Hepatocyte (in vitro differentiated cells): Measurements from ENCODE around the gene ADGRL3. TPM values are rescaled to one million over a fixed set of nuclear protein-coding genes. Genes with fewer than 3 reads are reported as not detected.

ENCODE experiments used
- DNase-seq: peaks from one replicate; pipeline ENCODE4 v3.0.0-alpha.2; 2016; ENCODE audit warnings: low spot score
- H2AFZ ChIP-seq: fragments of 200-600 bp; sonication (generic); 2 replicates; pipeline ENCODE4 v1.6.0; 2016; ENCODE audit warnings: antibody characterized with exemption, mild to moderate bottlenecking
- H3K27ac ChIP-seq: fragments of 200-600 bp; sonication (generic); 2 replicates; pipeline ENCODE4 v1.5.1; 2016; ENCODE audit warnings: mild to moderate bottlenecking
- H3K27me3 ChIP-seq: fragments of 200-600 bp; sonication (generic); 2 replicates; pipeline ENCODE4 v1.6.1; 2016
- H3K36me3 ChIP-seq: fragments of 200-600 bp; sonication (generic); replicated peaks from 2 replicates; pipeline ENCODE4 v1.5.1; 2016; ENCODE audit warnings: low read depth; ENCODE audit not compliant: insufficient read depth
- H3K4me1 ChIP-seq: fragments of 200-600 bp; sonication (generic); 2 replicates; pipeline ENCODE4 v1.5.1; 2016; ENCODE audit warnings: mild to moderate bottlenecking, moderate library complexity; ENCODE audit not compliant: insufficient read depth
- H3K4me2 ChIP-seq: fragments of 200-600 bp; sonication (generic); 2 replicates; pipeline ENCODE4 v1.6.0; 2016
- H3K4me3 ChIP-seq: fragments of 200-600 bp; sonication (generic); 2 replicates; pipeline ENCODE4 v1.5.1; 2016; ENCODE audit warnings: mild to moderate bottlenecking
- H3K79me2 ChIP-seq: fragments of 200-600 bp; sonication (generic); 2 replicates; pipeline ENCODE4 v1.6.0; 2017; ENCODE audit warnings: mild to moderate bottlenecking
- H3K9me2 ChIP-seq: fragments of 200-600 bp; sonication (generic); replicated peaks from 2 replicates; pipeline ENCODE4 v1.6.0; 2017; ENCODE audit warnings: mild to moderate bottlenecking; ENCODE audit not compliant: insufficient read depth
- H3K9me3 ChIP-seq: fragments of 200-600 bp; sonication (generic); 2 replicates; pipeline ENCODE4 v1.5.1; 2016; ENCODE audit warnings: low read depth, mild to moderate bottlenecking
- H4K20me1 ChIP-seq: fragments of 200-600 bp; sonication (generic); 2 replicates; pipeline ENCODE4 v1.6.0; 2016; ENCODE audit warnings: mild to moderate bottlenecking; ENCODE audit not compliant: insufficient read depth, poor library complexity, severe bottlenecking
- EZH2 ChIP-seq: fragments of 200-600 bp; sonication (generic); IDR thresholded peaks from 2 replicates; pipeline ENCODE4 v1.6.1; 2016; ENCODE audit warnings: antibody characterized with exemption, mild to moderate bottlenecking, borderline replicate concordance
- EZH2phosphoT487 ChIP-seq: fragments of 200-600 bp; sonication (generic); IDR thresholded peaks from one replicate; pipeline ENCODE4 v1.6.1; 2018; ENCODE audit warnings: antibody characterized with exemption, mild to moderate bottlenecking, low read depth, moderate library complexity; ENCODE audit not compliant: unreplicated experiment, severe bottlenecking
- WGBS: methylation state at CpG from one replicate; pipeline ENCODE4 v1.1.6; 2016; ENCODE audit warnings: low lambda C conversion rate; ENCODE audit errors: missing lambda C conversion rate; 5-methylcytosine and 5-hydroxymethylcytosine counted together
- polyA plus RNA-seq: library from polyadenylated mRNA; unstranded; fragments of >200 nt; fragmentation: Nextera tagmentation; extraction: Ambion mirVana; gene quantifications from 2 replicates; pipeline ENCODE4 v1.2.1, GENCODE V29; 2016
- total RNA-seq: library from RNA; depleted of rRNA; stranded (reverse); fragments of >200 nt; gene quantifications from 2 replicates; pipeline ENCODE4 v1.2.3, GENCODE V29; 2014
- TF ChIP-seq, protein P1 (sequence below): fragments of 200-600 bp; sonication (generic); IDR thresholded peaks from 2 replicates; pipeline ENCODE4 v1.5.1; 2016; ENCODE audit warnings: antibody characterized with exemption, mild to moderate bottlenecking; ENCODE audit not compliant: poor library complexity

Gene ADGRL3
- total and polyA plus RNA-seq, 2 experiments from 2014 or later = 4.4 to 21.2 TPM

DNA sequence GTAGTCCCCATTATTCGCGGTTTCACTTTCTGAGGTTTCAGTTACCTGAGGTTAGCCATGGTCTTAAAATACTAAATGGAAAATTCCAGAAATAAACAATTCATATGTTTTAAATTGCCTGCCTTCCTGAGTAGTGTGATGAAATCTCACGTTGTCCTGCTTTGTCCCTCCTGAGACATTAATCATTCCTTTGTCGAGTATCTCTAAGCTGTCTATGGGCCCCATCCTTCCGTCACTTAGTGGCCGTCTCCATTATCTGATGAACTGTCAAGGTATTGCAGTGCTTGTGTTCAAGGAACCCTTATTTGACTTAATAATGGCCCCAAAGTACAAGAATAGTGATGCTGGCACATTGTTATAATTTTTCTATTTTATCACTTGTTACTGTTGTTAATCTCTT lies 94.8 kb downstream of the ADGRL3 start:
- Histone ChIP-seq H3K4me3 (no peak overlapping the region), H3K36me3 (no peaks in the 10 kb centered on the region), H3K9me2 (no peaks in the 10 kb centered on the region), H3K27ac (no peak overlapping the region), H3K9me3 (no peaks in the 10 kb centered on the region), H3K79me2 (no peaks in the 10 kb centered on the region), H3K4me2 (no peak overlapping the region), H2AFZ (no peak overlapping the region), H3K4me1 (no peaks in the 10 kb centered on the region), H4K20me1 (no peaks in the 10 kb centered on the region), H3K27me3 (no peaks in the 10 kb centered on the region)
- 72% methylated on average over 6 of the region's 6 CpGs for WGBS
- no peak for TF ChIP-seq EZH2
- no peak for TF ChIP-seq EZH2phosphoT487
- TF ChIP-seq, protein P1, sequence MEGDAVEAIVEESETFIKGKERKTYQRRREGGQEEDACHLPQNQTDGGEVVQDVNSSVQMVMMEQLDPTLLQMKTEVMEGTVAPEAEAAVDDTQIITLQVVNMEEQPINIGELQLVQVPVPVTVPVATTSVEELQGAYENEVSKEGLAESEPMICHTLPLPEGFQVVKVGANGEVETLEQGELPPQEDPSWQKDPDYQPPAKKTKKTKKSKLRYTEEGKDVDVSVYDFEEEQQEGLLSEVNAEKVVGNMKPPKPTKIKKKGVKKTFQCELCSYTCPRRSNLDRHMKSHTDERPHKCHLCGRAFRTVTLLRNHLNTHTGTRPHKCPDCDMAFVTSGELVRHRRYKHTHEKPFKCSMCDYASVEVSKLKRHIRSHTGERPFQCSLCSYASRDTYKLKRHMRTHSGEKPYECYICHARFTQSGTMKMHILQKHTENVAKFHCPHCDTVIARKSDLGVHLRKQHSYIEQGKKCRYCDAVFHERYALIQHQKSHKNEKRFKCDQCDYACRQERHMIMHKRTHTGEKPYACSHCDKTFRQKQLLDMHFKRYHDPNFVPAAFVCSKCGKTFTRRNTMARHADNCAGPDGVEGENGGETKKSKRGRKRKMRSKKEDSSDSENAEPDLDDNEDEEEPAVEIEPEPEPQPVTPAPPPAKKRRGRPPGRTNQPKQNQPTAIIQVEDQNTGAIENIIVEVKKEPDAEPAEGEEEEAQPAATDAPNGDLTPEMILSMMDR = no peak
- no peak for DNase-seq

DNA sequence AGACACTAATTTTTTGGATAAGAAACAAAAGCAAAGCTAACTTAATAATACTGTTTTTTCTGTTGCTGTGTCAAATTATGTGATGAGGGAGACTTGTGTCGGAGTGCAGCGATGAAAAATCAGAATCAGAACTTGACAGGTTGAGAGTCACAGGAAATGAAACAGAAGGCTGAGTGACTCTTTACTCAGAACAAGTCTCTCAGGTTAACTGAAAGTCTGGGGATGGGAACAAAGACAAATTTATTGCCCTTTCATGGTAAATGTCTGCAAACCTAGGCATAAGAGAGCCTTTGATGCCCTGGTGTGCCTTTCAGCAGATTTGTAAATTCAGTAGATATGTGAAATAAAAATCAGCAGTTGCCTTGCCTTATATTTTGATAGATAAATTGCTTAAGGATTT lies 96.0 kb downstream of the ADGRL3 start:
- no peak overlapping the region for H3K4me3 ChIP-seq
- no peak overlapping the region for H2AFZ ChIP-seq
- H3K36me3 ChIP-seq = no peaks in the 10 kb centered on the region
- H3K9me2 ChIP-seq = no peaks in the 10 kb centered on the region
- no peak overlapping the region for H3K4me2 ChIP-seq
- WGBS = 95% methylated on average over 2 of the region's 2 CpGs
- no peaks in the 10 kb centered on the region for H3K27me3 ChIP-seq
- H3K79me2 ChIP-seq = no peaks in the 10 kb centered on the region
- no peaks in the 10 kb centered on the region for H3K9me3 ChIP-seq
- H3K27ac ChIP-seq = no peak overlapping the region
- TF ChIP-seq EZH2 = no peak
- no peaks in the 10 kb centered on the region for H4K20me1 ChIP-seq
- H3K4me1 ChIP-seq = no peaks in the 10 kb centered on the region
- DNase-seq = no peak

DNA sequence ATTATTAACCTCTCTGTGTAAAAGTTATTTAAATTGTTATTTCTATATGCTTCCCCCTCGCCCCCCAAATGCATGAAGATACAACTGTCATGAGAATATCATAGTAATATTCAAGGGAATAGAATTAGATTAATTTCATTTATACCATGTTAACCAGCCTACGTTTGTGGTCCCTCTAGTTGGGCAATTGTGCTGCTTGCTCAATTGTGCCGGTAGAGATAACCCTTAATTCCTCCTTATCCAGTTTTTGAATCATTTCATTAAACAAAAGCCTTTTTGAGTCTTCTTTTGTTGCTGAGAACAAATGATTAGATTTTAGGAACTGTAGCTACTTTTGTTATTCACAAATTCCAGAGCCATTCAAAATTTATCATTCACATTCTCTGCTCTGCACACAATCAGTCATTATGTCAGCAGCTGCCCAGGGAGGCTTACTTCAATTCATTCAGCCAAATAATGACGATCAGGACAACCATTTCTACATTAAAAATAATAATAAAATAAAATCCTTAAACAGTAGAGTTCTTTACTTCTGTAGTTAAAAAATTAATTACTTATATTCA lies 98.1 kb downstream of the ADGRL3 start:
- no peak overlapping the region for H3K4me2 ChIP-seq
- no peak for DNase-seq
- no peaks in the 10 kb centered on the region for H3K9me2 ChIP-seq
- 55% methylated on average over 4 of the region's 4 CpGs for WGBS
- no peaks in the 10 kb centered on the region for H3K9me3 ChIP-seq
- no peaks in the 10 kb centered on the region for H3K4me1 ChIP-seq
- H3K27me3 ChIP-seq = no peaks in the 10 kb centered on the region
- H3K79me2 ChIP-seq = no peaks in the 10 kb centered on the region
- no peak overlapping the region for H2AFZ ChIP-seq
- H4K20me1 ChIP-seq = no peaks in the 10 kb centered on the region
- H3K36me3 ChIP-seq = no peaks in the 10 kb centered on the region
- no peak overlapping the region for H3K27ac ChIP-seq
- H3K4me3 ChIP-seq = no peak overlapping the region
- TF ChIP-seq EZH2phosphoT487 (no peak), EZH2 (no peak)
- TF ChIP-seq, protein P1 = no peak

DNA sequence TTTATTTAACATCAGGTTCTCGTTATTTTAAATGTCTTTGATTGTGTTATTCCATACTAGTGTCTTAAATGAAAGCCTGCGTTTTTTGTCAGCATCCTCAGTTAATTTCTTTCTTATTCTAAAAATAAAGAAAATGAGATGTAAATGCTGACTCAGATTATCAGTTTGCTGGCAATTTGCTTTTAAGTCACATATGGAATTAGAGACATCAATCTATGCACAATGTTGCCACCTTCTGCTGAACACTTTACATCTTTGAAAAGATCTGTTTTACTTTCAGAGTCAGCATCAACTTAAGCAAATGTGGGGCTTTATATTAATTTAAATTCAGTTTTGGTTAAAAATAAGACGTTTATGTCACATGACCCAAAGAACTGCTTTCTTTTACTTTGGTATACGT lies 99.2 kb downstream of the ADGRL3 start:
- H3K79me2 ChIP-seq = no peaks in the 10 kb centered on the region
- no peak overlapping the region for H3K4me3 ChIP-seq
- no peak overlapping the region for H2AFZ ChIP-seq
- no peaks in the 10 kb centered on the region for H3K27me3 ChIP-seq
- DNase-seq = no peak
- H3K4me1 ChIP-seq = no peaks in the 10 kb centered on the region
- H3K9me3 ChIP-seq = no peaks in the 10 kb centered on the region
- WGBS = 77% methylated on average over 4 of the region's 4 CpGs
- H3K36me3 ChIP-seq = no peaks in the 10 kb centered on the region
- H3K4me2 ChIP-seq = no peak overlapping the region
- H4K20me1 ChIP-seq = no peaks in the 10 kb centered on the region
- H3K9me2 ChIP-seq = no peaks in the 10 kb centered on the region
- TF ChIP-seq, protein P1 = no peak
- no peak overlapping the region for H3K27ac ChIP-seq
